Natural killer cell (primary cell): ENCODE data around the gene FMN1. TPM values are rescaled to one million over a fixed set of nuclear protein-coding genes. Genes with fewer than 3 reads are reported as not detected.

Source experiments
- ATAC-seq, 3 donors: fragments of 150-1000 bp in 2 of 3; fragments of 200-7000 bp in 1 of 3; cut with Tn5 transposase; 1 replicate in 1 of 3; 2 replicates in 2 of 3; pipeline ENCODE4 v1.10.0; 2021; ENCODE audit warnings: mild to moderate bottlenecking in 2 of 3, moderate library complexity in 2 of 3
- DNase-seq, 2 donors: peaks; one replicate each; pipeline versions ENCODE4 v3.0.0 to v3.0.0-alpha.2; 2013 to 2021; ENCODE audit warnings: mixed read lengths in 1 of 2
- H3K27ac ChIP-seq: one replicate; pipeline ENCODE4 v1.5.1; 2013; ENCODE audit warnings: mild to moderate bottlenecking, low read length
- H3K27me3 ChIP-seq: one replicate; pipeline ENCODE4 v1.6.1; 2013; ENCODE audit warnings: low read length; ENCODE audit not compliant: control insufficient read depth, insufficient read depth
- H3K36me3 ChIP-seq: one replicate; pipeline ENCODE4 v1.6.1; 2013; ENCODE audit warnings: low read length; ENCODE audit not compliant: control insufficient read depth, insufficient read depth
- H3K4me1 ChIP-seq: one replicate; pipeline ENCODE4 v1.6.1; 2013; ENCODE audit warnings: low read length; ENCODE audit not compliant: control insufficient read depth, insufficient read depth
- H3K4me3 ChIP-seq: one replicate; pipeline ENCODE4 v1.5.1; 2013; ENCODE audit warnings: low read length
- H3K9me3 ChIP-seq: one replicate; pipeline ENCODE4 v1.6.1; 2013; ENCODE audit warnings: low read length; ENCODE audit not compliant: control insufficient read depth, insufficient read depth
- H3K27ac Mint-ChIP-seq, 2 donors: one replicate each; pipeline ENCODE4 v1.8.0; 2022; ENCODE audit warnings: mild to moderate bottlenecking in 2 of 2, mixed read lengths in 2 of 2, moderate library complexity in 1 of 2
- H3K27me3 Mint-ChIP-seq, 2 donors: one replicate each; pipeline ENCODE4 v1.8.0; 2022; ENCODE audit warnings: low read depth in 2 of 2, mixed read lengths in 2 of 2
- H3K36me3 Mint-ChIP-seq: one replicate; pipeline ENCODE4 v1.8.0; 2022; ENCODE audit warnings: mixed read lengths
- H3K4me1 Mint-ChIP-seq, 2 donors: one replicate each; pipeline ENCODE4 v1.8.0; 2022; ENCODE audit warnings: mixed read lengths in 2 of 2
- H3K4me3 Mint-ChIP-seq: one replicate; pipeline ENCODE4 v1.8.0; 2022; ENCODE audit warnings: mild to moderate bottlenecking, moderate library complexity, mixed read lengths
- H3K9me3 Mint-ChIP-seq, 2 donors: one replicate each; pipeline ENCODE4 v1.8.0; 2022; ENCODE audit warnings: mixed read lengths in 2 of 2
- CTCF ChIP-seq: fragments of 200-600 bp; IDR thresholded peaks from one replicate; pipeline ENCODE4 v1.8.0; 2022; ENCODE audit warnings: antibody characterized with exemption
- WGBS: methylation state at CpG from one replicate; pipeline ENCODE4 v1.1.7; 2013; ENCODE audit warnings: missing lambda C conversion rate; ENCODE audit not compliant: insufficient coverage; 5-methylcytosine and 5-hydroxymethylcytosine counted together
- intact Hi-C: fragments of 100-400 bp; cut with micrococcal nuclease; formaldehyde crosslinking; loops from one replicate; pipeline ENCODE4 v1.14.2; 2022
- total RNA-seq, 4 donors: library from RNA; stranded (reverse); fragments of 120-200 nt in 1 of 4; gene quantifications; one replicate each; pipeline versions ENCODE4 v1.2.3 to v1.2.4, GENCODE V29; 2013 to 2022

Gene FMN1
- total RNA-seq, 3 donors from 2014 or later (not counting 1 experiment from before 2014, with no cell fraction given) = 2.0 to 19.2 (median 2.2) TPM

- Mint-ChIP-seq H3K9me3 (no peaks in the 10 kb centered on the region), H3K27ac (no peak overlapping the region), H3K4me3 (no peak overlapping the region), H3K4me1 (peaks cover 0 to 9% of the 10 kb centered on the region in 2 donors), H3K27me3 (no peaks in the 10 kb centered on the region), H3K36me3 (no peaks in the 10 kb centered on the region)
- no peaks in the 10 kb centered on the region for H3K4me1 ChIP-seq
- no peak overlapping the region for H3K27ac ChIP-seq
- no peak for TF ChIP-seq CTCF
- DNase-seq = no peak
- H3K4me3 ChIP-seq = no peak overlapping the region
- intact Hi-C loops = no loop called here
- H3K9me3 ChIP-seq = no peaks in the 10 kb centered on the region
- ATAC-seq = no peak
- 90% methylated on average over 1 of the region's 3 CpGs for WGBS
- H3K27me3 ChIP-seq = no peaks in the 10 kb centered on the region
- no peaks in the 10 kb centered on the region for H3K36me3 ChIP-seq
Observed at GRCh38 chr15:33211176-33211808, 16.8 kb upstream of the FMN1 start.

- Mint-ChIP-seq H3K9me3 (no peaks in the 10 kb centered on the region), H3K27me3 (no peaks in the 10 kb centered on the region), H3K36me3 (no peaks in the 10 kb centered on the region), H3K27ac (peak overlapping the region in 1 of 2 donors; percentile 15), H3K4me1 (peaks cover 0 to 9% of the 10 kb centered on the region in 2 donors), H3K4me3 (no peak overlapping the region)
- no CpG with 5 or more reads among the region's 2 CpGs for WGBS
- DNase-seq = no peak
- no peak overlapping the region for H3K27ac ChIP-seq
- H3K9me3 ChIP-seq = no peaks in the 10 kb centered on the region
- no peaks in the 10 kb centered on the region for H3K36me3 ChIP-seq
- H3K4me3 ChIP-seq = no peak overlapping the region
- no peaks in the 10 kb centered on the region for H3K27me3 ChIP-seq
- intact Hi-C loops = no loop called here
- no peaks in the 10 kb centered on the region for H3K4me1 ChIP-seq
- no peak for TF ChIP-seq CTCF
- peak in 1 of 3 donors; percentile 18 for ATAC-seq
Observed at GRCh38 chr15:33209575-33210481, 15.3 kb upstream of the FMN1 start.

GRCh38 chr15:33207646-33208045, 13.1 kb upstream of the FMN1 start:
- no peak for TF ChIP-seq CTCF

More at GRCh38 chr15:33207646-33208045, 13.1 kb upstream of the FMN1 start:
- H3K9me3 ChIP-seq = no peaks in the 10 kb centered on the region
- no peaks in the 10 kb centered on the region for H3K9me3 Mint-ChIP-seq
- no peaks in the 10 kb centered on the region for H3K27me3 Mint-ChIP-seq
- no peaks in the 10 kb centered on the region for H3K36me3 ChIP-seq
- no peak for DNase-seq
- H3K4me3 ChIP-seq = no peak overlapping the region
- no peak overlapping the region for H3K27ac ChIP-seq
- H3K4me1 Mint-ChIP-seq = peaks cover 0 to 9% of the 10 kb centered on the region in 2 donors
- H3K4me3 Mint-ChIP-seq = no peak overlapping the region
- no peaks in the 10 kb centered on the region for H3K27me3 ChIP-seq
- H3K4me1 ChIP-seq = no peaks in the 10 kb centered on the region
- WGBS = 76% methylated on average over 4 of the region's 4 CpGs
- no peak overlapping the region for H3K27ac Mint-ChIP-seq
- no peaks in the 10 kb centered on the region for H3K36me3 Mint-ChIP-seq
- ATAC-seq = no peak
- intact Hi-C loops = no loop called here
